Type B pancreatic cell (in vitro differentiated cells): ENCODE data around the gene RASSF5. TPM values are rescaled to one million over a fixed set of nuclear protein-coding genes. Genes with fewer than 3 reads are reported as not detected.

Experiments used
- DNase-seq: peaks from one replicate; pipeline ENCODE4 v3.0.0; 2021; ENCODE audit warnings: mixed read lengths; ENCODE audit not compliant: unreplicated experiment; ENCODE audit errors: extremely low spot score
- H3K27ac Mint-ChIP-seq: 2 replicates; pipeline ENCODE4 v1.8.0; 2021; ENCODE audit warnings: mild to moderate bottlenecking, mixed read lengths
- H3K27me3 Mint-ChIP-seq: 2 replicates; pipeline ENCODE4 v1.8.0; 2021; ENCODE audit warnings: mixed read lengths
- H3K36me3 Mint-ChIP-seq: 2 replicates; pipeline ENCODE4 v1.8.0; 2021; ENCODE audit warnings: mixed read lengths
- H3K4me1 Mint-ChIP-seq: one replicate; pipeline ENCODE4 v1.8.0; 2021; ENCODE audit warnings: mixed read lengths; ENCODE audit not compliant: unreplicated experiment
- H3K4me3 Mint-ChIP-seq: 2 replicates; pipeline ENCODE4 v1.8.0; 2021; ENCODE audit warnings: mild to moderate bottlenecking, mixed read lengths
- H3K9me3 Mint-ChIP-seq: 2 replicates; pipeline ENCODE4 v1.8.0; 2021; ENCODE audit warnings: mixed read lengths
- total RNA-seq: library from RNA; stranded (reverse); gene quantifications from 2 replicates; pipeline ENCODE4 v1.2.1, GENCODE V29; 2021; ENCODE audit warnings: low replicate concordance
- TF ChIP-seq, protein P1 (sequence below): fragments of 200-600 bp; sonication (generic); conservative IDR thresholded peaks from 2 replicates; pipeline ENCODE4 v1.5.0; 2021; ENCODE audit warnings: antibody characterized with exemption, mild to moderate bottlenecking

Gene RASSF5
- total RNA-seq, 1 donor from 2014 or later = 3.8 TPM

DNA sequence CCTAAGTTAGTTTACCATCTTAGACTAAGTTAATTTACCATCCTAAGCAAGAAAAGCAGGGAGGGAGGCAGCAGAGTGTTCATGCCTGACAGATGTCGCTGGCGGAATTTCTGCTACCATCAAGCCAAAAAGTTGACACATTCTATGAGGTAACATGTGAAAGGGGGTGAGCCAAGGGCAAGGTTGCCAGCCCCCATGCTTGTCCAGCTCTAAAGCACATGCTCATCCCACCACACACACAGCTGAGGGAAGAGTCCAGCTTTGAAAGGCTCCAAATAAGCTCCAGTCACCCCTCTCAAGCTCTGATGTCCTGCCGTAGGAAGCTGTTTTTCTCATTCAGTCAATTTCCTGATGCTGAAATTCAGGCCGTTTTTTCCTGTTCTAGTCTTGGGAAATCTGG lies 58.7 kb downstream of the RASSF5 start:
- H3K4me1 Mint-ChIP-seq = peaks cover 13% of the 10 kb centered on the region
- TF ChIP-seq, protein P1, sequence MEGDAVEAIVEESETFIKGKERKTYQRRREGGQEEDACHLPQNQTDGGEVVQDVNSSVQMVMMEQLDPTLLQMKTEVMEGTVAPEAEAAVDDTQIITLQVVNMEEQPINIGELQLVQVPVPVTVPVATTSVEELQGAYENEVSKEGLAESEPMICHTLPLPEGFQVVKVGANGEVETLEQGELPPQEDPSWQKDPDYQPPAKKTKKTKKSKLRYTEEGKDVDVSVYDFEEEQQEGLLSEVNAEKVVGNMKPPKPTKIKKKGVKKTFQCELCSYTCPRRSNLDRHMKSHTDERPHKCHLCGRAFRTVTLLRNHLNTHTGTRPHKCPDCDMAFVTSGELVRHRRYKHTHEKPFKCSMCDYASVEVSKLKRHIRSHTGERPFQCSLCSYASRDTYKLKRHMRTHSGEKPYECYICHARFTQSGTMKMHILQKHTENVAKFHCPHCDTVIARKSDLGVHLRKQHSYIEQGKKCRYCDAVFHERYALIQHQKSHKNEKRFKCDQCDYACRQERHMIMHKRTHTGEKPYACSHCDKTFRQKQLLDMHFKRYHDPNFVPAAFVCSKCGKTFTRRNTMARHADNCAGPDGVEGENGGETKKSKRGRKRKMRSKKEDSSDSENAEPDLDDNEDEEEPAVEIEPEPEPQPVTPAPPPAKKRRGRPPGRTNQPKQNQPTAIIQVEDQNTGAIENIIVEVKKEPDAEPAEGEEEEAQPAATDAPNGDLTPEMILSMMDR = no peak
- peaks cover 4% of the 10 kb centered on the region for H3K27me3 Mint-ChIP-seq
- H3K36me3 Mint-ChIP-seq = no peaks in the 10 kb centered on the region
- H3K9me3 Mint-ChIP-seq = no peaks in the 10 kb centered on the region
- no peak overlapping the region for H3K27ac Mint-ChIP-seq
- H3K4me3 Mint-ChIP-seq = no peak overlapping the region
- DNase-seq = no peak

DNA sequence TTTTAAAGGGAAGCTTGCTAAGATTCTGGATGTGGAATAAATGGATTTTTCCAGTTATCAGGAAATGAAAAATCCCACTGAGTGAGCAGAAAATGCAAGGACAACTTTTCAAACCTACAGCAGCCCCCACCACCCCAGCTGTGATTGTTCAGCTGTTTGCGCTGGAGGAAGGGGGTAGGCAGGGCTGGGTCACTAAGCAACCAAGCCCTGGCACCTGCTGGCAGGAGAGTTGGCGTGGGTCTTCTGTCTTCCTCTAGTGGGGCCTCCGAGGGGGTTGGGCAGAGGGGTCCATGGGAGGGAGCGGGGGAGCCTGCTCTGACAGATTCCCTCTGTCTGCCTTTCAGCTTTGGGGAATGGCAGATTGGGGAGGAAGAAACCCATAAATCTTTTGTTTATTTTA lies 59.7 kb downstream of the RASSF5 start:
- Mint-ChIP-seq H3K27ac (no peak overlapping the region), H3K4me3 (no peak overlapping the region), H3K27me3 (peaks cover 4% of the 10 kb centered on the region), H3K9me3 (no peaks in the 10 kb centered on the region), H3K4me1 (peaks cover 13% of the 10 kb centered on the region), H3K36me3 (no peaks in the 10 kb centered on the region)
- TF ChIP-seq, protein P1 = no peak
- no peak for DNase-seq

DNA sequence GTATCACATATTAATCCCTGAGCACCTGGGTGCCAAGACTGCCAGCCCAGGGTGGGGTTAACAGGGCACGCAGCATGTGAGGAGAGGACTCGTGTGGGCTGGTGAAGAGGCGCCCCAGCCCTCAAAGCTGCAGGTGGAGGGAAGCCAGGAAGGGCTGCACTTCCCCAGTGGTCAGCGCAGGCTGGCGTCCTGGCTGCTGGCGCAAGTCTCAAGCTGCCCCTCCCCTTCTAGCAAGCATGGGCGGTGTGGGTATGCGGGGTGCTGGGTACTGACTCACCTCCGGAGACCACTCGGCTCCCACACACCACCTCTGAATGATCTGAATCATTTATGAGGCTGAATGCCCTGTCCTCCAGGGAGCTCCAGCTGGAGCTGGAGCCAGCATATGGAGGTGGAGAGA lies 60.9 kb downstream of the RASSF5 start:
- no peak overlapping the region for H3K27ac Mint-ChIP-seq
- no peaks in the 10 kb centered on the region for H3K36me3 Mint-ChIP-seq
- no peak overlapping the region for H3K4me3 Mint-ChIP-seq
- H3K4me1 Mint-ChIP-seq = peaks cover 13% of the 10 kb centered on the region
- peaks cover 4% of the 10 kb centered on the region for H3K27me3 Mint-ChIP-seq
- TF ChIP-seq, protein P1 = no peak
- no peaks in the 10 kb centered on the region for H3K9me3 Mint-ChIP-seq
- DNase-seq = no peak

DNA sequence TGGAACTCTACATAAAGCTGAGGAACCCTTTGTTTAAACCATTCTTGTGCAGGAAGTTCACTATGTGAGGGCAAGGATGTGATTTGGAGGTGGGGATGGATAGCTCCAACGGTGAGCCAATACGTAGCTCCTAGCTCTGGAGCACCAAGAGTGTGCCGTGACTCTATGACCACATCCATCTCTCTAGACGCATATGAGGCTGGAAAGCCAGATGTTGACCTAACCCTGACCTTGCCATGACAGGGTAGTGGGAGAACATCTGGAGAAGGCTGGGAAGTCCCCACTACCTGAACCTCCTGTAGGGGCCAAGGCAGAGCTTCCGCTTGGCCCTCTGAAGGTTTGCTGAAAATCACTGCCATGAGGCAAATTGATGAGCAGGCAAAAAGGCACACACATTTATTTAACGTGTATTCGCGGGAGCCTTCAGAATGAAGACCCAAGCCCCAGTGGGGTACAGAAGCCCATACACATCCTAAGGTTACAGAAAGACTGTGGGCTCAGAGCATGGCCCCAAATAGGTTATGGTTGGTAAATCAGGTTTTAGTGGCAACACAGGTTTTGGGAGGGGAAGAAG lies 61.5 kb downstream of the RASSF5 start:
- TF ChIP-seq, protein P1 = no peak
- no peak for DNase-seq
- Mint-ChIP-seq H3K4me1 (peaks cover 13% of the 10 kb centered on the region), H3K27me3 (peaks cover 4% of the 10 kb centered on the region), H3K27ac (no peak overlapping the region), H3K36me3 (no peaks in the 10 kb centered on the region), H3K9me3 (no peaks in the 10 kb centered on the region), H3K4me3 (no peak overlapping the region)

DNA sequence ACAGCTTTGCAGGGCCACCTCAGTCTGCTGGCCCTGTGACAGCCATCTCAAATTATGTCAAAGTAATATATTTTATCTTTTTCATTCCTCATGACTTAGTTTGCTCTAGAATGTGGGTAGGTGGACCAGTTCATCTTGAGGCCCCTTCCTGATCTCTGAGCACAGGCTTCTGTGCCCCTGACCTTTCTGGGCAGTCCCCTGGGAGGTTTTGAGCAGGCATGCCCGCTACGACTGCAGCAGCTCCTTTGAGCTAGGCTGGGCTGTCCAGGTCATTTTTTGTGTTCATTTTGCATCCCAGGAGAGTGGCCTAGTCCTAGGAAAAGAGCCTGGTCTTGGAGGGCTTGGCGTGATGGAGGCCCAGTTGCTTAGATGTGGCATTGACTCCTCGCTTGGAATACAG lies 62.2 kb downstream of the RASSF5 start:
- Mint-ChIP-seq H3K36me3 (no peaks in the 10 kb centered on the region), H3K9me3 (no peaks in the 10 kb centered on the region), H3K27ac (no peak overlapping the region), H3K4me1 (peaks cover 13% of the 10 kb centered on the region), H3K27me3 (no peaks in the 10 kb centered on the region), H3K4me3 (no peak overlapping the region)
- no peak for DNase-seq
- TF ChIP-seq, protein P1 = no peak

DNA sequence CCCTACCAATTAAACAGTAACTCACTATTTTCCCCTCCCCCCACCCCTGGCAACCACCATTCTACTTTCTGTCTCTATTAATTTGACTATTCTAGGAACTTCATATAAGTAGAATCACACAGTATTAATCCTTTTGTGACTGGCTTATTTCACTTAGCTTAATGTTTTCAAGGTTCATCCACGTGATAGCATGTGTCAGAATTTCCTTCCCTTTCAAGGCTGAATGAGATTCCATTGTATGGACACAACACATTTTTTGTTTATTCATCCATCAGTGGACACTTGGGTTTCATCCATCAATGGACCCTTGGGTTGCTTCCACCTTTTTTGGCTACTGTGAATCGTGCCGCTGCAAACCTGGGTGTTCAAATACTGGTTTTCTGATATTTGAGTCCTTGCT lies 63.2 kb downstream of the RASSF5 start:
- H3K9me3 Mint-ChIP-seq = no peaks in the 10 kb centered on the region

More for the DNA sequence above, 63.2 kb downstream of the RASSF5 start:
- no peaks in the 10 kb centered on the region for H3K36me3 Mint-ChIP-seq
- TF ChIP-seq, protein P1 = no peak
- H3K4me1 Mint-ChIP-seq = peaks cover 13% of the 10 kb centered on the region
- no peak for DNase-seq
- no peak overlapping the region for H3K4me3 Mint-ChIP-seq
- no peak overlapping the region for H3K27ac Mint-ChIP-seq
- no peaks in the 10 kb centered on the region for H3K27me3 Mint-ChIP-seq
